Panc1 (cell line): Measurements from ENCODE around the gene LYST.

ENCODE experiments used
- POLR2AphosphoS5 ChIP-seq: IDR thresholded peaks from 2 replicates; pipeline ENCODE4 v1.6.1; 2012; ENCODE audit warnings: mild to moderate bottlenecking, low read depth, low read length, moderate library complexity
- REST ChIP-seq, 2 experiments: IDR thresholded peaks; 2 replicates each; pipeline ENCODE4 v1.6.1; 2011 to 2012; ENCODE audit warnings: low read depth in 2 of 2, control low read depth in 1 of 2, low read length in 1 of 2, mild to moderate bottlenecking in 1 of 2, moderate library complexity in 1 of 2; ENCODE audit not compliant: insufficient read depth in 1 of 2

- no peak for TF ChIP-seq REST (IDR thresholded peaks at IDR 0.05; ENCODE audit: insufficient read depth in 1 of 2, low read depth in 2 of 2, low read length in 1 of 2)
- TF ChIP-seq POLR2AphosphoS5 = no peak
These were observed 187.7 kb downstream of the LYST start for GRCh38 chr1:235679005-235679404.
